Progenitor cell of endocrine pancreas (in vitro differentiated cells): ENCODE measurements around the gene KANK3. TPM values are rescaled to one million over a fixed set of nuclear protein-coding genes. Genes with fewer than 3 reads are reported as not detected.
"Not testable (repeated sequence)": the region's sequence is repeated elsewhere in the genome, so short reads cannot be mapped to it uniquely, and the experiment has no call there.

Source experiments
- DNase-seq: peaks from one replicate; pipeline ENCODE4 v3.0.0; 2021; ENCODE audit warnings: low spot score; ENCODE audit not compliant: unreplicated experiment
- H3K27ac Mint-ChIP-seq: 2 replicates; pipeline ENCODE4 v1.8.0; 2021; ENCODE audit warnings: mild to moderate bottlenecking, moderate library complexity, mixed read lengths
- H3K27me3 Mint-ChIP-seq: 2 replicates; pipeline ENCODE4 v1.8.0; 2021; ENCODE audit warnings: mixed read lengths
- H3K36me3 Mint-ChIP-seq: 2 replicates; pipeline ENCODE4 v1.8.0; 2022; ENCODE audit warnings: mixed read lengths; ENCODE audit not compliant: insufficient read depth
- H3K4me1 Mint-ChIP-seq: 2 replicates; pipeline ENCODE4 v1.8.0; 2021; ENCODE audit warnings: low read depth, mixed read lengths
- H3K4me3 Mint-ChIP-seq: 2 replicates; pipeline ENCODE4 v1.8.0; 2021; ENCODE audit warnings: low read depth, mild to moderate bottlenecking, moderate library complexity, mixed read lengths
- H3K9me3 Mint-ChIP-seq: 2 replicates; pipeline ENCODE4 v1.8.0; 2021; ENCODE audit warnings: low read depth, mixed read lengths
- CTCF ChIP-seq: fragments of 200-600 bp; sonication (generic); IDR thresholded peaks from one replicate; pipeline ENCODE4 v1.5.0; 2021; ENCODE audit warnings: antibody characterized with exemption, mild to moderate bottlenecking; ENCODE audit not compliant: unreplicated experiment
- total RNA-seq: library from RNA; stranded (reverse); gene quantifications from 2 replicates; pipeline ENCODE4 v1.2.1, GENCODE V29; 2021

The KANK3 gene
- total RNA-seq, 1 donor from 2014 or later, result 0.36 TPM

- peaks cover 4% of the 10 kb centered on the region for H3K9me3 Mint-ChIP-seq
- peaks cover 5% of the 10 kb centered on the region for H3K27me3 Mint-ChIP-seq
- H3K36me3 Mint-ChIP-seq, result no peaks in the 10 kb centered on the region
- no peak overlapping the region for H3K4me3 Mint-ChIP-seq
- DNase-seq, result no peak
- no peaks in the 10 kb centered on the region for H3K4me1 Mint-ChIP-seq
- no peak overlapping the region for H3K27ac Mint-ChIP-seq
- no peak for TF ChIP-seq CTCF
These were observed 12.8 kb upstream of the KANK3 start for GRCh38 chr19:8355631-8356402.

- not testable (repeated sequence) for H3K27ac Mint-ChIP-seq, H3K9me3 Mint-ChIP-seq, H3K36me3 Mint-ChIP-seq, H3K4me3 Mint-ChIP-seq, H3K4me1 Mint-ChIP-seq, DNase-seq, H3K27me3 Mint-ChIP-seq
These were observed 9.8 kb upstream of the KANK3 start for GRCh38 chr19:8352845-8353244.

- Mint-ChIP-seq H3K27me3 (peaks cover 7% of the 10 kb centered on the region), H3K9me3 (peaks cover 4% of the 10 kb centered on the region), H3K36me3 (no peaks in the 10 kb centered on the region), H3K27ac (no peak overlapping the region), H3K4me1 (no peaks in the 10 kb centered on the region), H3K4me3 (no peak overlapping the region)
- DNase-seq, result no peak
- no peak for TF ChIP-seq CTCF
These were observed 9.2 kb upstream of the KANK3 start for GRCh38 chr19:8352134-8352827.

- not testable (repeated sequence) for H3K4me3 Mint-ChIP-seq, H3K4me1 Mint-ChIP-seq, H3K9me3 Mint-ChIP-seq, H3K27ac Mint-ChIP-seq, H3K36me3 Mint-ChIP-seq, DNase-seq
- H3K27me3 Mint-ChIP-seq, result peaks cover 10% of the 10 kb centered on the region
These were observed 6.7 kb upstream of the KANK3 start for GRCh38 chr19:8349629-8350372.

GRCh38 chr19:8343483-8343844, 402 bp upstream of the KANK3 start:
- Mint-ChIP-seq H3K36me3 (no peaks in the 10 kb centered on the region), H3K27ac (no peak overlapping the region), H3K4me1 (no peaks in the 10 kb centered on the region), H3K4me3 (peak overlapping the region; percentile 58), H3K9me3 (no peaks in the 10 kb centered on the region), H3K27me3 (peaks cover 45% of the 10 kb centered on the region)
- no peak for DNase-seq
- no peak for TF ChIP-seq CTCF

- DNase-seq, result no peak
- H3K9me3 Mint-ChIP-seq, result no peaks in the 10 kb centered on the region
- TF ChIP-seq CTCF, result no peak
- no peak overlapping the region for H3K27ac Mint-ChIP-seq
- H3K36me3 Mint-ChIP-seq, result no peaks in the 10 kb centered on the region
- H3K27me3 Mint-ChIP-seq, result peaks cover 55% of the 10 kb centered on the region
- no peaks in the 10 kb centered on the region for H3K4me1 Mint-ChIP-seq
- no peak overlapping the region for H3K4me3 Mint-ChIP-seq
These were observed 762 bp downstream of the KANK3 start for GRCh38 chr19:8342316-8342683.

- not testable (repeated sequence) for DNase-seq, H3K9me3 Mint-ChIP-seq, H3K36me3 Mint-ChIP-seq, H3K4me1 Mint-ChIP-seq, H3K4me3 Mint-ChIP-seq, H3K27ac Mint-ChIP-seq
- H3K27me3 Mint-ChIP-seq, result peaks cover 58% of the 10 kb centered on the region
These were observed 1.6 kb downstream of the KANK3 start for GRCh38 chr19:8341504-8341903.
